H1 (cell line): ENCODE results near the gene WDR11. TPM values are rescaled to one million over a fixed set of nuclear protein-coding genes. Genes with fewer than 3 reads are reported as not detected.

ENCODE experiments used
- CTCF ChIA-PET: fragments of 300-600 bp; sonication (Branson Sonifier 250); formaldehyde crosslinking; loops from one replicate; lab custom pipeline; 2021; ENCODE audit not compliant: partially characterized antibody; lab: Charles Lee
- POLR2A ChIA-PET: fragments of 300-600 bp; sonication (Branson Sonifier 250); formaldehyde crosslinking; loops from one replicate; lab custom pipeline; 2021; ENCODE audit warnings: inconsistent platforms; ENCODE audit not compliant: partially characterized antibody; lab: Charles Lee
- DNase-seq, 2 experiments: peaks; one replicate each; pipeline versions ENCODE4 v3.0.0 to v3.0.0-alpha.2; 2010 to 2022; ENCODE audit warnings: low spot score in 2 of 2, low read depth in 1 of 2, mixed read lengths in 1 of 2
- FAIRE-seq: peaks from 2 replicates; lab custom pipeline; 2011; peaks lifted over from hg19 to GRCh38; lab: Jason Lieb, UNC
- H2AFZ ChIP-seq: 2 replicates; pipeline ENCODE4 v1.8.1; 2012; ENCODE audit warnings: low read length, inconsistent platforms
- H2AK5ac ChIP-seq: 2 replicates; pipeline ENCODE4 v1.6.1; 2013; ENCODE audit warnings: low read depth, low read length
- H2BK120ac ChIP-seq: replicated peaks from 2 replicates; pipeline ENCODE3; 2013; ENCODE audit warnings: low read depth, low read length, inconsistent platforms
- H2BK12ac ChIP-seq: 2 replicates; pipeline ENCODE4 v1.6.1; 2013; ENCODE audit warnings: low read depth, low read length
- H2BK15ac ChIP-seq: 2 replicates; pipeline ENCODE4 v1.6.1; 2013; ENCODE audit warnings: low read length
- H2BK20ac ChIP-seq: 2 replicates; pipeline ENCODE4 v1.6.1; 2013; ENCODE audit warnings: low read length
- H2BK5ac ChIP-seq: 2 replicates; pipeline ENCODE4 v1.6.1; 2013; ENCODE audit warnings: low read depth, low read length
- H3K14ac ChIP-seq: 2 replicates; pipeline ENCODE4 v1.6.1; 2013; ENCODE audit warnings: inconsistent platforms; ENCODE audit not compliant: insufficient read length
- H3K18ac ChIP-seq: 2 replicates; pipeline ENCODE4 v1.6.1; 2013; ENCODE audit warnings: low read length; ENCODE audit errors: extremely low read depth
- H3K23ac ChIP-seq: 2 replicates; pipeline ENCODE4 v1.6.1; 2013; ENCODE audit warnings: inconsistent platforms; ENCODE audit not compliant: insufficient read length
- H3K23me2 ChIP-seq: 2 replicates; pipeline ENCODE4 v1.6.1; 2013; ENCODE audit warnings: low read depth, low read length
- H3K27ac ChIP-seq: 2 replicates; pipeline ENCODE4 v1.6.1; 2011; ENCODE audit warnings: low read depth, low read length, inconsistent platforms
- H3K27me3 ChIP-seq, 4 experiments: replicated peaks in 1 of 4; 1 replicate in 1 of 4; 2 replicates in 3 of 4; pipeline versions ENCODE4 v1.6.1 to v1.8.1; 2011 to 2013; ENCODE audit warnings: low read length in 3 of 4, mild to moderate bottlenecking in 3 of 4, inconsistent platforms in 2 of 4, mixed read lengths in 2 of 4, moderate library complexity in 1 of 4; ENCODE audit not compliant: control insufficient read depth in 3 of 4, insufficient read depth in 3 of 4; ENCODE audit errors: extremely low read depth in 1 of 4
- H3K36me3 ChIP-seq, 4 experiments: 2 replicates each; pipeline versions ENCODE4 v1.6.1 to v1.8.1; 2011 to 2013; ENCODE audit warnings: mild to moderate bottlenecking in 4 of 4, low read length in 3 of 4, moderate library complexity in 2 of 4, control low read depth in 1 of 4, inconsistent platforms in 1 of 4; ENCODE audit not compliant: insufficient read depth in 4 of 4, control insufficient read depth in 2 of 4
- H3K4ac ChIP-seq: replicated peaks from 2 replicates; pipeline ENCODE3; 2013; ENCODE audit warnings: low read length, low read depth, mixed read lengths, inconsistent platforms; ENCODE audit not compliant: insufficient read length
- H3K4me1 ChIP-seq, 4 experiments: replicated peaks in 1 of 4; 1 replicate in 1 of 4; 2 replicates in 3 of 4; pipeline versions ENCODE4 v1.6.1 to v1.8.1; 2011 to 2013; ENCODE audit warnings: low read length in 3 of 4, inconsistent platforms in 2 of 4, mixed read lengths in 1 of 4; ENCODE audit not compliant: insufficient read depth in 4 of 4, control insufficient read depth in 3 of 4
- H3K4me2 ChIP-seq, 2 experiments: 2 replicates each; pipeline versions ENCODE4 v1.6.1 to v1.8.1; 2011 to 2013; ENCODE audit warnings: low read depth in 2 of 2, low read length in 2 of 2, control low read depth in 1 of 2, inconsistent platforms in 1 of 2, mild to moderate bottlenecking in 1 of 2; ENCODE audit not compliant: insufficient read depth in 1 of 2
- H3K4me3 ChIP-seq, 4 experiments: fragments of 200-600, 300-600 bp in 1 of 4; sonication (generic), shearing (Covaris generic), sonication (Bioruptor Twin) in 1 of 4; 2 replicates each; pipeline versions ENCODE4 v1.5.1 to v1.8.1; 2011 to 2016; ENCODE audit warnings: low read length in 4 of 4, low read depth in 3 of 4, control low read depth in 2 of 4, inconsistent platforms in 2 of 4, mild to moderate bottlenecking in 2 of 4, mixed read lengths in 1 of 4, moderate library complexity in 1 of 4; ENCODE audit not compliant: insufficient read depth in 2 of 4; ENCODE audit errors: extremely low read depth in 1 of 4
- H3K56ac ChIP-seq: replicated peaks from 2 replicates; pipeline ENCODE3; 2013; ENCODE audit warnings: low read depth, mild to moderate bottlenecking, mixed read lengths, low read length, inconsistent platforms; ENCODE audit not compliant: insufficient read length
- H3K79me1 ChIP-seq: 2 replicates; pipeline ENCODE4 v1.6.1; 2013; ENCODE audit warnings: low read depth, low read length, control low read depth
- H3K79me2 ChIP-seq, 2 experiments: 2 replicates each; pipeline versions ENCODE4 v1.6.1 to v1.8.1; 2012 to 2013; ENCODE audit warnings: low read length in 2 of 2, mild to moderate bottlenecking in 2 of 2, inconsistent platforms in 1 of 2; ENCODE audit not compliant: insufficient read depth in 2 of 2, control insufficient read depth in 1 of 2
- H3K9ac ChIP-seq, 4 experiments: replicated peaks in 1 of 4; 1 replicate in 1 of 4; 2 replicates in 3 of 4; pipeline versions ENCODE4 v1.6.1 to v1.8.1; 2011 to 2013; ENCODE audit warnings: low read depth in 3 of 4, low read length in 3 of 4, control low read depth in 2 of 4, mild to moderate bottlenecking in 2 of 4, moderate library complexity in 2 of 4, inconsistent platforms in 1 of 4; ENCODE audit errors: extremely low read depth in 1 of 4
- H3K9me3 ChIP-seq, 2 experiments: 2 replicates each; pipeline versions ENCODE4 v1.6.1 to v1.8.1; 2012 to 2013; ENCODE audit warnings: mild to moderate bottlenecking in 2 of 2, moderate library complexity in 2 of 2, control low read depth in 1 of 2, inconsistent platforms in 1 of 2, low read depth in 1 of 2, low read length in 1 of 2, mixed read lengths in 1 of 2; ENCODE audit not compliant: insufficient read depth in 2 of 2
- H4K20me1 ChIP-seq, 2 experiments: replicated peaks in 1 of 2; 2 replicates each; pipeline versions ENCODE3 to v1.8.1; 2011 to 2013; ENCODE audit warnings: inconsistent platforms in 2 of 2, low read length in 2 of 2, mild to moderate bottlenecking in 1 of 2; ENCODE audit not compliant: insufficient read depth in 2 of 2, control insufficient read depth in 1 of 2
- H4K5ac ChIP-seq: 2 replicates; pipeline ENCODE4 v1.6.1; 2013; ENCODE audit warnings: low read length, low read depth, mixed read lengths, inconsistent platforms; ENCODE audit not compliant: insufficient read length
- H4K8ac ChIP-seq: 2 replicates; pipeline ENCODE4 v1.8.0; 2013; ENCODE audit warnings: mild to moderate bottlenecking, moderate library complexity, low read length, inconsistent platforms; ENCODE audit not compliant: insufficient read depth; ENCODE audit errors: extremely low read depth
- H4K91ac ChIP-seq: replicated peaks from 2 replicates; pipeline ENCODE3; 2013; ENCODE audit warnings: low read length, mixed read lengths, inconsistent platforms; ENCODE audit not compliant: insufficient read length
- BCL11A ChIP-seq, 2 experiments: IDR thresholded peaks; one replicate each; pipeline ENCODE4 v1.6.1; 2011; ENCODE audit warnings: low read depth in 2 of 2, low read length in 2 of 2, mild to moderate bottlenecking in 2 of 2
- BRCA1 ChIP-seq: IDR thresholded peaks from 2 replicates; pipeline ENCODE4 v1.6.1; 2012; ENCODE audit warnings: low read depth, low read length, improper control_type of control experiment
- CBX8 ChIP-seq: fragments of 300-800, 300-1000 bp; sonication (generic); IDR thresholded peaks from 2 replicates; pipeline ENCODE4 v1.7.1; 2016; ENCODE audit warnings: low read depth, low read length, borderline replicate concordance
- CTBP2 ChIP-seq: IDR thresholded peaks from 2 replicates; pipeline ENCODE4 v1.7.0; 2011; ENCODE audit warnings: borderline replicate concordance, mild to moderate bottlenecking, moderate library complexity, mixed read lengths, low read length; ENCODE audit not compliant: insufficient read depth, insufficient read length
- EGR1 ChIP-seq: IDR thresholded peaks from 2 replicates; pipeline ENCODE4 v1.6.1; 2011; ENCODE audit warnings: low read depth, low read length, borderline replicate concordance
- EZH2 ChIP-seq: fragments of 200-600 bp; sonication (generic); IDR thresholded peaks from 2 replicates; pipeline ENCODE4 v1.7.1; 2012; ENCODE audit warnings: low read depth, mild to moderate bottlenecking, moderate library complexity, low read length, inconsistent platforms; ENCODE audit not compliant: severe bottlenecking
- GTF2F1 ChIP-seq: IDR thresholded peaks from 2 replicates; pipeline ENCODE4 v1.6.1; 2012; ENCODE audit warnings: low read depth, low read length, improper control_type of control experiment, borderline replicate concordance
- JUN ChIP-seq: IDR thresholded peaks from 2 replicates; pipeline ENCODE4 v1.6.1; 2011; ENCODE audit warnings: low read depth, mild to moderate bottlenecking, improper control_type of control experiment, low read length
- JUND ChIP-seq: IDR thresholded peaks from 2 replicates; pipeline ENCODE4 v1.6.1; 2011; ENCODE audit warnings: mild to moderate bottlenecking, improper control_type of control experiment, low read length
- KDM1A ChIP-seq: fragments of 200-600, 300-600 bp; sonication (generic); IDR thresholded peaks from 2 replicates; pipeline ENCODE4 v1.7.1; 2016; ENCODE audit warnings: mild to moderate bottlenecking, low read length, borderline replicate concordance
- MAX ChIP-seq: IDR thresholded peaks from 2 replicates; pipeline ENCODE4 v1.6.1; 2012; ENCODE audit warnings: inconsistent platforms
- NANOG ChIP-seq: IDR thresholded peaks from 2 replicates; pipeline ENCODE4 v1.6.1; 2011; ENCODE audit warnings: low read length, low read depth, mild to moderate bottlenecking, inconsistent platforms; ENCODE audit not compliant: insufficient read depth, poor library complexity, severe bottlenecking
- SP1 ChIP-seq: IDR thresholded peaks from 2 replicates; pipeline ENCODE4 v1.6.1; 2011; ENCODE audit warnings: low read depth, low read length
- ZNF274 ChIP-seq: IDR thresholded peaks from 2 replicates; pipeline ENCODE4 v1.7.0; 2012; ENCODE audit warnings: low read length, borderline replicate concordance; ENCODE audit errors: extremely low read depth
- WGBS, 2 experiments: shearing (Covaris generic) in 1 of 2; methylation state at CpG; one replicate each; pipeline versions ENCODE4 v1.1.6 to v1.1.7; 2013 to 2015; ENCODE audit warnings: low lambda C conversion rate in 2 of 2, mixed read lengths in 2 of 2, inconsistent platforms in 1 of 2, low coverage in 1 of 2, missing lambda C conversion rate in 1 of 2; ENCODE audit not compliant: insufficient replicate concordance in 2 of 2, insufficient coverage in 1 of 2, insufficient read length in 1 of 2; ENCODE audit errors: extremely low coverage in 1 of 2, missing lambda C conversion rate in 1 of 2; 5-methylcytosine and 5-hydroxymethylcytosine counted together
- polyA plus RNA-seq, 7 experiments: library from polyadenylated mRNA; depleted of rRNA in 3 of 7; stranded (reverse) in 5 of 7; unstranded in 2 of 7; fragments of >200 nt in 5 of 7; fragments of 200-250 nt in 2 of 7; gene quantifications; 1 replicate in 5 of 7; 2 replicates in 1 of 7; 4 replicates in 1 of 7; pipeline versions ENCODE4 v1.2.1 to v1.2.3, GENCODE V29; 2011 to 2013; ENCODE audit warnings: missing spikeins in 2 of 7, mixed read lengths in 2 of 7
- total RNA-seq: library from RNA; stranded (reverse); fragmentation: NEBNext Ultra II Directional; extraction: Animal tissue kit (Norgen Biotek cat#: 25700); gene quantifications from 2 replicates; pipeline ENCODE4 v1.2.1, GENCODE V29; 2021

The WDR11 gene
- total and polyA plus RNA-seq, 2 of the 8 experiments (the other 6 are each of a cell fraction or from before 2014, with no cell fraction given), result 39.7 to 41.9 TPM

GRCh38 chr10:120802935-120803334 is 48.2 kb upstream of the WDR11 start:
- no peak overlapping the region for H3K23ac ChIP-seq
- H2BK15ac ChIP-seq, result no peak overlapping the region
- ChIA-PET CTCF (interaction anchor here (0.8 to 1.3 kb wide), 2 partner anchors 14 to 379 kb away, joined by 3 to 4 read pairs; no protein-coding TSS in a partner anchor), POLR2A (no interaction called here)
- no peak overlapping the region for H3K4me3 ChIP-seq
- no peak overlapping the region for H4K91ac ChIP-seq
- H3K27ac ChIP-seq, result no peak overlapping the region
- 92% methylated on average over 3 of the region's 3 CpGs; no CpG with 5 or more reads in 1 of the 2 experiments for WGBS, 2 experiments
- 0 out of 2 replicates have a peak overlapping the region, but pooled peaks have one; percentile 2 for H2BK20ac ChIP-seq
- H3K4me2 ChIP-seq, result no peak overlapping the region
- no peak for DNase-seq
- no peaks in the 10 kb centered on the region for H4K20me1 ChIP-seq
- H3K4me1 ChIP-seq, result peaks cover 0 to 11% (median 5%) of the 10 kb centered on the region in 4 experiments; a peak in 3 of 7 replicates
- no peak overlapping the region for H2AK5ac ChIP-seq
- no peak overlapping the region for H3K56ac ChIP-seq
- no peak overlapping the region for H4K8ac ChIP-seq
- no peak overlapping the region for H2BK5ac ChIP-seq
- H2BK120ac ChIP-seq, result no peak overlapping the region
- H3K23me2 ChIP-seq, result no peaks in the 10 kb centered on the region
- no peaks in the 10 kb centered on the region for H3K79me1 ChIP-seq
- no peak overlapping the region for H2AFZ ChIP-seq
- peaks cover 0 to 1% (median 0%) of the 10 kb centered on the region in 4 experiments; a peak in 1 of 7 replicates for H3K27me3 ChIP-seq
- no peak overlapping the region for H3K4ac ChIP-seq
- no peak overlapping the region for H3K9ac ChIP-seq
- no peak overlapping the region for H2BK12ac ChIP-seq
- H4K5ac ChIP-seq, result no peak overlapping the region
- H3K36me3 ChIP-seq, result no peaks in the 10 kb centered on the region
- no peak for FAIRE-seq
- no peak overlapping the region for H3K14ac ChIP-seq
- no peak overlapping the region for H3K18ac ChIP-seq
- H3K79me2 ChIP-seq, result no peaks in the 10 kb centered on the region
- H3K9me3 ChIP-seq, result peaks cover 0 to 7% of the 10 kb centered on the region in 2 experiments; a peak in 1 of 4 replicates
- no peak for TF ChIP-seq JUND
- TF ChIP-seq CBX8, result no peak
- TF ChIP-seq BRCA1, result no peak
- no peak for TF ChIP-seq ZNF274
- TF ChIP-seq EZH2, result no peak
- TF ChIP-seq NANOG, result no peak
- no peak for TF ChIP-seq CTBP2
- no peak for TF ChIP-seq EGR1
- TF ChIP-seq GTF2F1, result no peak
- TF ChIP-seq JUN, result no peak
- TF ChIP-seq SP1, result no peak
- no peak for TF ChIP-seq KDM1A
- no peak for TF ChIP-seq BCL11A (IDR thresholded peaks at IDR 0.05; ENCODE audit: low read depth in 2 of 2, low read length in 2 of 2)
- TF ChIP-seq MAX, result no peak
